GM19099 (cell line): ENCODE results near the gene AKR1A1.
A peak's percentile ranks its signal among the peaks of the same experiment; 100 is the strongest.

Experiments used
- POLR2A ChIP-seq: IDR thresholded peaks from 3 replicates; pipeline ENCODE4 v1.6.1; 2011; ENCODE audit warnings: low read depth; ENCODE audit not compliant: insufficient read length; ENCODE audit errors: extremely low read depth

The AKR1A1 gene

GRCh38 chr1:45584351-45585109 lies 33.9 kb downstream of the AKR1A1 start:
- no peak for TF ChIP-seq POLR2A

- no peak for TF ChIP-seq POLR2A
Observed at GRCh38 chr1:45585110-45585426, 34.4 kb downstream of the AKR1A1 start.

- no peak for TF ChIP-seq POLR2A
Observed at GRCh38 chr1:45585496-45586075, 35.0 kb downstream of the AKR1A1 start.

DNA sequence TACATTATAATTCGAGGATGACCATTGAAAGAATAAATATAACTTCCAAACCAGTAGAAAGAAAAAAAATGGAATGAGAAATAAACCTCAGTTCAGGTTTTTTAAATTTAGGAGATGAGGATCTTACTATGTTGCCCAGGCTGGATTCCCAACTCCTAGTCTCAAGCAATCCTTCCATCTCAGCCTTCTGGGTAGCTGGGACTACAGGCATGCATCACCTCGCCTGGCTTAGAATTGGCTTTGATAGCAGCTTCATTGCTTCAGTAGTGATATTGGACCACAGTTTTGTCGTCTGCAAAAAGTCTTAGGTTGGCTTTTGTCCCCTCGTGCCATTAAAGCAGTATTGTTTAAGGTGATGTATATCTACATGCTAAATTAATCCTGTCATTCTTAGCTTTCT lies 36.1 kb downstream of the AKR1A1 start:
- TF ChIP-seq POLR2A, result no peak

- TF ChIP-seq POLR2A, result no peak
Observed at GRCh38 chr1:45589861-45590260, 39.2 kb downstream of the AKR1A1 start.

DNA sequence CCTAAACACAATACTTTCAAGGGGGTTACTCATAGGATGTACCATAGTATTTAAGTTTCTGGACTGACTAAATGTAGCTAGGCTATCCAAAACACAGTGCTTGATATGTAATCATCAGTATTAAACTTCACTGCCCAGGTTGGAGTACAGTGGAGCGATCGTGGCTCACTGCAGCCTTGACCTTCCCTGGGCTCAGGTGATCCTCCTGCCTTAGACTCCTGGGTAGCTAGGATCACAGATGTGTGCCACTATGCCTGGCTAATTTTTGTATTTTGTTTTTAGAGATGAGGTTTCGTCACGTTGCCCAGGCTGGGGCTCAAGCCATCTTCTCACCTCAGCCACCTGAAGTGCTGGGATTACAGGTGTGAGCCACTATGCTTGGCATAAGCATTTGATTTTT lies 43.8 kb downstream of the AKR1A1 start:
- no peak for TF ChIP-seq POLR2A

GRCh38 chr1:45604239-45604638 lies 53.6 kb downstream of the AKR1A1 start:
- TF ChIP-seq POLR2A, result no peak

GRCh38 chr1:45607404-45608074 lies 56.9 kb downstream of the AKR1A1 start:
- TF ChIP-seq POLR2A, result no peak

- no peak for TF ChIP-seq POLR2A
Observed at GRCh38 chr1:45608175-45609156, 57.8 kb downstream of the AKR1A1 start.

DNA sequence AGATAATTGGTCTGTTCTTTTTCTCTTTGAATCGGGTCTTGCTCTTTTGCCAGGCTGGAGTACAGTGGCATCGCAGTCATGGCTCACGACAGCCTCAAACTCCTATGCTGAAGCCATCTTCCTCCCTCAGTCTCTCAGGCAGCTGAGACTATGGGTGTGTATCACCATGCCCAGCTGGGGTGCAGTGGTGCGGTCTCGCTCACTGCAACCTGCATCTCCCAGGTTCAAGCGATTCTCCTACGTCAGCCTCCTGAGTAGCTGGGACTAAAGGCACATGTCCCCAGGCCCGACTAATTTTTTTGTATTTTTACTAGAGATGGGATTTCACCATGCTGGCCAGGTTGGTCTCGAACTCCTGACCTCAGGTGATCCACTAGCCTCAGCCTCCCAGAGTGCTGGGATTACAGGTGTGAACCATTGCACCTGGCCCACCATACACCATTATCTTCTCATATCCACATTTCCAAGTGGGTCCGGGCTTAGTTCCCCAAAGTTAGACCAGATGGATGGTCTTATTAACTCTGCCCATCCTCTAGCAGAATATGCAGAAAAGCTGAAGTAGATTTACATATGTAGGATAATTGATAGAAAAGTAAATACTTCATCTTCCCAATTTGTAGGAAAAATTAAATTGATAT lies 60.1 kb downstream of the AKR1A1 start:
- no peak for TF ChIP-seq POLR2A

DNA sequence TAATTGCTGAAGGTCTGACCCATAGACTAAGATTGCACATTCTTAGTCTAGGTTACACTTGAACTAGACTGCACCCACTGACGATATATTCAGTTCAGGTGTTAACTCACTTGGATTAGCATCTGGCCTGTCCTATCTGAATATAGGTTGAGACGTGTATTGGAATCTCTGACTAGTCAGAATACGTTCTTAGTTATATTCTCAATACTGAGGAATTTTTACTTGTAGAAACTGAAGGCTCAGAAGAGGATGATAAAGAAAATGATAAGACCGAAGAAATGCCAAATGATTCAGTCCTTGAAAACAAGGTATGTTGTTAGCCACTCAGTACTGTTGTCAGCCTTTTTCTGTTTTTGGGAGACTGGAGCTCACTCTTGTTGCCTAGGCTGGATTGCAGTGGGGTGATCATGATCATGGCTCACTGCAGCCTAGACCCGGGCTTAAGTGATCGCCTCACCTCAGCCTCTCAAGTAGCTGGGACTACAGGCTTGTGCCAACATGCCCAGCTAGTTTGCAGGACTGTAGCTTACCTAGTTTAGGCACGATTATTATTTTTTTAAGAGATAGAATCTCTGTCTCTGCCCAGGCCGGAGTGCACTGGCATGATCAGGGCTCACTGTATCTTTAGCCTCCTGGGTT lies 62.4 kb downstream of the AKR1A1 start:
- no peak for TF ChIP-seq POLR2A

DNA sequence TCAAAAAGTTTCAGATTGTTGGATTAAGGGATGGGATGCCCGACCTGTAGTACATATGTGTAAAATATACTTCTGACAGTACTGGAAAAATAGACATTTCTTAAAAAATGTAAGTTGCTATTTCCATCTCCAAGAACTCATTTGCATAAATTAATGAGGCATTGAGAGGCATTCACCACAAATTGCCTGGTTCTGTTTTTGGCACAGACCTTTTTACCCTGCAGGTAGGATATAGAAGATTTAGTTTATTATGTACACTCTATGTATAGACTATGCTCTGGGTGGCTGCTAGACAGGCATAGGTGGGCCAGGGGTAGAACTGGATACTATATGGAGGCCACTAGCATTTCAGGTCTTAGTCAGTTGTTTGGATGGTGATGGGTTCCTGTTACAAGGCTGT lies 65.3 kb downstream of the AKR1A1 start:
- no peak for TF ChIP-seq POLR2A

DNA sequence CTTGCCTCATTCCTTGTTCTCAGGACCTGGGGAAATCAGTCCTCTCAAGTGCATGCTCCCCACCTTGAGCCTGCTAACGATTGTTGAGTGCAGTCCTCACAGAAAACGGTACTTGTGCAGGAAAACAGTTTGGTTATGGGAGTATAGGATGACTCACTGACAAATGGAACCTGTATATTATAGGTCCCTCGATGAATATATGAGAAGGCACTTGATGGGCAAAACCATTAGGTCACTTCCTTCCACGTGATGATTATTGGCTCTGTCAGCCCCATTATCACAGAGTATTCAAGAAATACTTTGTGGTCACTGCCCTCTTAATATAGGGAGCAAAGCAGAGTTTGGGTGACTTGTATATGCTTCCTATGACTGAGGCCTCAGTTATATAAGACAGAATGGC lies 67.0 kb downstream of the AKR1A1 start:
- no peak for TF ChIP-seq POLR2A

GRCh38 chr1:45619149-45619921 lies 68.7 kb downstream of the AKR1A1 start:
- peak; percentile 14 for TF ChIP-seq POLR2A
